Loucy (cell line): ENCODE measurements around the gene MRPL45.

Source experiments
- CTCF ChIP-seq: fragments of 200-600 bp; sonication (generic); conservative IDR thresholded peaks from 2 replicates; pipeline ENCODE4 v1.5.1; 2014; ENCODE audit warnings: mild to moderate bottlenecking, antibody characterized with exemption, low read length
- EZH2phosphoT487 ChIP-seq: fragments of 200-600 bp; IDR thresholded peaks from 2 replicates; pipeline ENCODE4 v1.6.1; 2018; ENCODE audit warnings: antibody characterized with exemption, mild to moderate bottlenecking, moderate library complexity, borderline replicate concordance

- TF ChIP-seq CTCF = no peak
- TF ChIP-seq EZH2phosphoT487 = no peak
Observed at GRCh38 chr17:38338053-38338452, 41.1 kb downstream of the MRPL45 start.
